ENCODE results near the gene SLC38A3. TPM values are rescaled to one million over a fixed set of nuclear protein-coding genes. Genes with fewer than 3 reads are reported as not detected.

Gene SLC38A3
- total and polyA plus RNA-seq, 2 donors (not counting 1 experiment from before 2014, with no cell fraction given) = not detected

DNA sequence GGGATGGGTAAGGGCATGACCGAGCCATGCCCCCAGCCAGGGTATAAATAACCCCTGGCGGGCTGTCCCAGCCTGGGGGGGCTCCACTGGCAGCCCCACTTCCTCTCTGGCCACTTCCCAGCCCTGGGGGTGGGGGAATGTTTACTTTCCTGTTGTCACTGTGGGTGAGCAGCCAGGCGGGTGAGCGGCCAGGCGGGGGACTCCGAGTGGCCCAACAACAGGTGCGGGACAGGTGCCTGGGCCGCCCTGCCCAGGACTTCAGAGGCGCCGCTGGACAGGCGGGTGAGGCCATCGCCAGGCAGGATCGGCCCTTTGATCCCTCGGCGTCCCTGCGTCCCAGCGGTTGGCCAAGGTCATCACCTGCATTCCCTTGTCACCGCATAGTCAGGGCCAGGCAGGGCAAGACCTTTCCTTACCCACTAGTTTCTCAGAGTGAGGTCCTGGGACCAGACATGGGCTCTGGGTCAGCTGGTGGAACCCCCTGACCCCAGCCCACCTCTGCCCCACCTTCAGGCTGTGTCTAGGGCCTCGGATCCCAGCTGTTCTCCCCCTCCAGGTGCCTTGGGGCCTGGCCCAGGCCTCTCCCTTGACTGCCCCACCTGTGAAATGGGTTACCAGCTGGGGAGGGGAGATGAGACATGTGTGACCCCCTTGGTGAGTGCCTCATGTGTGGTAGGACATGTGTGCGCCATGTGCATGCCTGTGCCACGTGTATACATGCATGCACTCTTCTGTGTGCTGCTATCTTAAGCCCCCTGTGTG, 33.4 kb upstream of the SLC38A3 start:
- no peak overlapping the region for H3K27ac Mint-ChIP-seq
- intact Hi-C loops (cut with micrococcal nuclease) = no loop called here

More for the DNA sequence above, 33.4 kb upstream of the SLC38A3 start:
- Histone ChIP-seq H3K79me2 (ENCODE audit: control insufficient read depth, insufficient read depth, low read length) (no peaks in the 10 kb centered on the region), H3K36me3 (replicated peaks in 1 of 2; ENCODE audit: control extremely low read depth in 1 of 2, control insufficient read depth in 1 of 2, extremely low read depth in 1 of 2, insufficient read depth in 2 of 2, low read length in 1 of 2) (no peaks in the 10 kb centered on the region), H3K4me1 (ENCODE audit: control insufficient read depth in 2 of 2, insufficient read depth in 2 of 2, low read length in 2 of 2) (no peaks in the 10 kb centered on the region), H3K27me3 (replicated peaks in 1 of 4; ENCODE audit: control extremely low read depth in 1 of 4, control insufficient read depth in 3 of 4, insufficient read depth in 4 of 4, low read length in 3 of 4) (no peaks in the 10 kb centered on the region), H3K9me3 (ENCODE audit: control extremely low read depth in 1 of 3, control insufficient read depth in 2 of 3, insufficient read depth in 1 of 3, low read length in 2 of 3) (no peaks in the 10 kb centered on the region), H4K20me1 (ENCODE audit: control insufficient read depth, insufficient read depth, low read length, poor library complexity, severe bottlenecking) (no peaks in the 10 kb centered on the region), H2AFZ (ENCODE audit: insufficient read depth, low read depth, low read length, poor library complexity, severe bottlenecking) (no peak overlapping the region), H3K4me2 (replicated peaks; ENCODE audit: low read depth, low read length, poor library complexity, severe bottlenecking) (no peak overlapping the region), H3K4me3 (ENCODE audit: control extremely low read depth in 1 of 5, extremely low read depth in 1 of 5, insufficient read depth in 1 of 5, low read depth in 2 of 5, low read length in 4 of 5) (no peak overlapping the region), H3K9ac (ENCODE audit: low read length) (no peak overlapping the region), H3K27ac (ENCODE audit: low read length in 2 of 2) (no peak overlapping the region)
- H3K4me1 Mint-ChIP-seq = peaks cover 2% of the 10 kb centered on the region
- no peak overlapping the region for H3K4me3 Mint-ChIP-seq
- peaks cover 3% of the 10 kb centered on the region for H3K27me3 Mint-ChIP-seq
- no peak for TF ChIP-seq EZH2 (IDR thresholded peaks at IDR 0.05; ENCODE audit: borderline replicate concordance, insufficient read depth, low read depth, low read length, poor library complexity, severe bottlenecking)
- TF ChIP-seq CTCF (IDR thresholded peaks at IDR 0.05) = no peak
- ATAC-seq (ENCODE audit: low read depth) (no peak), DNase-seq (no peak)
- ChIA-PET POLR2A (no interaction called here), CTCF (no interaction called here)
- H3K9me3 Mint-ChIP-seq (ENCODE audit: insufficient read depth) = no peaks in the 10 kb centered on the region
- WGBS (ENCODE audit: insufficient coverage) = 89% methylated on average over 16 of the region's 21 CpGs

All from B cell (primary cell).